H9 (cell line): ENCODE measurements around the gene TPP2. TPM values are rescaled to one million over a fixed set of nuclear protein-coding genes. Genes with fewer than 3 reads are reported as not detected.

Experiments used
- DNase-seq: peaks from one replicate; pipeline ENCODE4 v3.0.0-alpha.2; 2017
- H2AFZ ChIP-seq: one replicate; pipeline ENCODE4 v1.6.1; 2013; ENCODE audit warnings: mild to moderate bottlenecking, low read length, control low read depth, moderate library complexity
- H2AK5ac ChIP-seq: 2 replicates; pipeline ENCODE4 v1.6.1; 2013; ENCODE audit warnings: low read length, control low read depth, mixed read lengths; ENCODE audit not compliant: insufficient read length
- H2BK120ac ChIP-seq: one replicate; pipeline ENCODE4 v1.6.1; 2013; ENCODE audit warnings: low read depth, mild to moderate bottlenecking, low read length, control low read depth, inconsistent platforms; ENCODE audit not compliant: poor library complexity, severe bottlenecking
- H2BK12ac ChIP-seq: 2 replicates; pipeline ENCODE4 v1.6.1; 2013; ENCODE audit warnings: low read length, control low read depth, mixed read lengths, low read depth; ENCODE audit not compliant: insufficient read length
- H2BK15ac ChIP-seq: 2 replicates; pipeline ENCODE4 v1.6.1; 2013; ENCODE audit warnings: low read depth, low read length, control low read depth
- H2BK20ac ChIP-seq: one replicate; pipeline ENCODE4 v1.6.1; 2013; ENCODE audit warnings: low read depth, mild to moderate bottlenecking, low read length, control low read depth, inconsistent platforms; ENCODE audit not compliant: poor library complexity, severe bottlenecking
- H2BK5ac ChIP-seq: 2 replicates; pipeline ENCODE4 v1.6.1; 2013; ENCODE audit warnings: low read length, control low read depth, mixed read lengths; ENCODE audit not compliant: insufficient read length
- H3K14ac ChIP-seq: 2 replicates; pipeline ENCODE4 v1.6.1; 2013; ENCODE audit warnings: low read length, control low read depth; ENCODE audit not compliant: insufficient read depth
- H3K18ac ChIP-seq: 2 replicates; pipeline ENCODE4 v1.6.1; 2013; ENCODE audit warnings: low read depth, mild to moderate bottlenecking, mixed read lengths, low read length, control low read depth; ENCODE audit not compliant: insufficient read length
- H3K23ac ChIP-seq: 2 replicates; pipeline ENCODE4 v1.6.1; 2013; ENCODE audit warnings: low read length, control low read depth, mixed read lengths, low read depth; ENCODE audit not compliant: insufficient read length
- H3K23me2 ChIP-seq: 2 replicates; pipeline ENCODE4 v1.6.1; 2013; ENCODE audit warnings: low read depth, mild to moderate bottlenecking, mixed read lengths, low read length, control low read depth; ENCODE audit not compliant: insufficient read length, poor library complexity, severe bottlenecking
- H3K27ac ChIP-seq: 2 replicates; pipeline ENCODE4 v1.5.1; 2013; ENCODE audit warnings: low read length, control low read depth, mixed read lengths, low read depth; ENCODE audit not compliant: insufficient read length
- H3K27me3 ChIP-seq: 2 replicates; pipeline ENCODE4 v1.6.1; 2013; ENCODE audit warnings: low read length, control low read depth, inconsistent platforms; ENCODE audit not compliant: insufficient read depth
- H3K4ac ChIP-seq: 2 replicates; pipeline ENCODE4 v1.6.1; 2013; ENCODE audit warnings: low read depth, mild to moderate bottlenecking, control low read depth, inconsistent platforms, low read length, moderate library complexity
- H3K4me1 ChIP-seq: 2 replicates; pipeline ENCODE4 v1.6.1; 2013; ENCODE audit warnings: low read length, control low read depth, inconsistent platforms; ENCODE audit not compliant: insufficient read depth
- H3K4me2 ChIP-seq: 2 replicates; pipeline ENCODE4 v1.6.1; 2013; ENCODE audit warnings: low read length, control low read depth, mixed read lengths; ENCODE audit not compliant: insufficient read length, insufficient read depth
- H3K56ac ChIP-seq: 2 replicates; pipeline ENCODE4 v1.6.1; 2013; ENCODE audit warnings: low read depth, mild to moderate bottlenecking, mixed read lengths, low read length, control low read depth; ENCODE audit not compliant: insufficient read length
- H3K79me1 ChIP-seq: 2 replicates; pipeline ENCODE4 v1.6.1; 2013; ENCODE audit warnings: low read depth, mild to moderate bottlenecking, moderate library complexity, low read length, control low read depth, inconsistent platforms; ENCODE audit not compliant: insufficient read depth, poor library complexity, severe bottlenecking
- H3K79me2 ChIP-seq: 2 replicates; pipeline ENCODE4 v1.6.1; 2013; ENCODE audit warnings: low read length, control low read depth, inconsistent platforms; ENCODE audit not compliant: insufficient read depth
- H3K9ac ChIP-seq: 2 replicates; pipeline ENCODE4 v1.6.1; 2013; ENCODE audit warnings: low read length, control low read depth, mixed read lengths; ENCODE audit not compliant: insufficient read length; ENCODE audit errors: extremely low read depth
- H3K9me3 ChIP-seq: one replicate; pipeline ENCODE4 v1.6.1; 2013; ENCODE audit warnings: low read depth, low read length, inconsistent platforms; ENCODE audit not compliant: control insufficient read depth
- H3T11ph ChIP-seq: one replicate; pipeline ENCODE4 v1.6.1; 2013; ENCODE audit warnings: mild to moderate bottlenecking, low read length, control low read depth, inconsistent platforms
- H4K20me1 ChIP-seq: one replicate; pipeline ENCODE4 v1.6.1; 2013; ENCODE audit not compliant: control insufficient read depth, insufficient read length, insufficient read depth
- H4K5ac ChIP-seq: 2 replicates; pipeline ENCODE4 v1.6.1; 2013; ENCODE audit warnings: low read depth, mild to moderate bottlenecking, mixed read lengths, low read length, control low read depth; ENCODE audit not compliant: insufficient read length
- H4K8ac ChIP-seq: replicated peaks from 2 replicates; pipeline ENCODE4 v1.6.1; 2013; ENCODE audit warnings: low read length, control low read depth, mixed read lengths, low read depth; ENCODE audit not compliant: insufficient read length
- H4K91ac ChIP-seq: 2 replicates; pipeline ENCODE4 v1.6.1; 2013; ENCODE audit warnings: low read depth, mild to moderate bottlenecking, moderate library complexity, mixed read lengths, low read length, control low read depth; ENCODE audit not compliant: insufficient read length
- H3K27ac Mint-ChIP-seq, 3 experiments: 2 replicates in 2 of 3; 3 replicates in 1 of 3; pipeline ENCODE4 v1.8.0; 2020 to 2021; ENCODE audit warnings: mixed read lengths in 3 of 3, mild to moderate bottlenecking in 1 of 3, moderate library complexity in 1 of 3
- H3K27me3 Mint-ChIP-seq: 2 replicates; pipeline ENCODE4 v1.8.0; 2021; ENCODE audit warnings: low read depth, mild to moderate bottlenecking, moderate library complexity, mixed read lengths
- H3K36me3 Mint-ChIP-seq, 3 experiments: 2 replicates in 2 of 3; 3 replicates in 1 of 3; pipeline ENCODE4 v1.8.0; 2020 to 2021; ENCODE audit warnings: low read depth in 3 of 3, mixed read lengths in 3 of 3; ENCODE audit not compliant: insufficient read depth in 1 of 3
- H3K4me1 Mint-ChIP-seq, 2 experiments: 2 replicates each; pipeline ENCODE4 v1.8.0; 2020; ENCODE audit warnings: mixed read lengths in 2 of 2
- H3K4me3 Mint-ChIP-seq, 2 experiments: 2 replicates in 1 of 2; 3 replicates in 1 of 2; pipeline ENCODE4 v1.8.0; 2020 to 2021; ENCODE audit warnings: mild to moderate bottlenecking in 2 of 2, mixed read lengths in 2 of 2, moderate library complexity in 1 of 2
- H3K9me3 Mint-ChIP-seq, 2 experiments: 2 replicates in 1 of 2; 3 replicates in 1 of 2; pipeline ENCODE4 v1.8.0; 2020; ENCODE audit warnings: mild to moderate bottlenecking in 2 of 2, mixed read lengths in 2 of 2, moderate library complexity in 1 of 2
- WGBS: extraction: QIAGEN DNeasy Blood & Tissue Kit; methylation state at CpG from one replicate; pipeline ENCODE4 v1.1.7; 2013; ENCODE audit warnings: missing lambda C conversion rate, low lambda C conversion rate, mixed read lengths; ENCODE audit not compliant: insufficient read length; ENCODE audit errors: extremely low coverage; 5-methylcytosine and 5-hydroxymethylcytosine counted together
- total RNA-seq: library from RNA; stranded (reverse); gene quantifications from 2 replicates; pipeline ENCODE4 v1.2.1, GENCODE V29; 2021
- TF ChIP-seq, protein P1 (sequence below): fragments of 200-600 bp; sonication (generic); conservative IDR thresholded peaks from 3 replicates; pipeline ENCODE4 v1.8.0; 2021; ENCODE audit warnings: antibody characterized with exemption, mild to moderate bottlenecking

The TPP2 gene
- total RNA-seq, 1 experiment from 2014 or later, result 63.5 TPM

DNA sequence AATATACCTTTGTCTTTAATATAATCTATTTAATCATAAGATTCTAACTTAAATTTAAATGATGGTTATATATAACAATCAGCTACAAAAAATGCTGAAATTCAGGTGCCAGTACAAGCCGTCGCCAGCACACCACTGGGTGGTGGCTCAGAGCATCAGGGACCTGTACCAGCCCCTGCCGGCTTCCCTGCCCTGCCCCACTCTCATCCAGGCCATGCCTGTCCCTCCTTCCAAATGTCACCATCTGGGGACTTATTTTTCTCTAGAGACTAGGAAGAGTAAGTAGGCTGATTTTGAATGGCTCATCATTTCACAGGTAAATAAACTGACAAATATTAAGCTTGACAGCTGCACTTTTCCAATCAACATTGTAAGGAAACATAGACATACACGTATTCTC is 96.5 kb downstream of the TPP2 start:
- no peaks in the 10 kb centered on the region for H3K27me3 ChIP-seq
- Mint-ChIP-seq H3K27ac (no peak overlapping the region), H3K4me3 (no peak overlapping the region), H3K27me3 (peaks cover 2% of the 10 kb centered on the region; the same call in 1 of the 2 replicates), H3K36me3 (peaks cover 0 to under 1% (median 0%) of the 10 kb centered on the region in 3 experiments; a peak in 2 of 7 replicates), H3K9me3 (peaks cover under 1% of the 10 kb centered on the region in 2 experiments; a peak in 3 of 5 replicates), H3K4me1 (peaks cover 24 to 25% of the 10 kb centered on the region in 2 experiments)
- H3K4me2 ChIP-seq, result no peak overlapping the region
- H2BK15ac ChIP-seq, result no peak overlapping the region
- no peak overlapping the region for H2BK5ac ChIP-seq
- H4K8ac ChIP-seq, result no peak overlapping the region
- H2BK12ac ChIP-seq, result no peak overlapping the region
- no peak overlapping the region for H2AK5ac ChIP-seq
- no peak overlapping the region for H4K5ac ChIP-seq
- no peak overlapping the region for H3K23ac ChIP-seq
- H3K56ac ChIP-seq, result no peak overlapping the region
- no peak overlapping the region for H2BK120ac ChIP-seq
- H2BK20ac ChIP-seq, result no peak overlapping the region
- H3K4me1 ChIP-seq, result peaks cover 4% of the 10 kb centered on the region; the same call in 1 of the 2 replicates
- no peaks in the 10 kb centered on the region for H3K23me2 ChIP-seq
- no peak overlapping the region for H3K18ac ChIP-seq
- H3K79me1 ChIP-seq, result no peaks in the 10 kb centered on the region
- WGBS, result no CpG with 5 or more reads among the region's 4 CpGs
- H3K14ac ChIP-seq, result no peak overlapping the region
- TF ChIP-seq, protein P1, sequence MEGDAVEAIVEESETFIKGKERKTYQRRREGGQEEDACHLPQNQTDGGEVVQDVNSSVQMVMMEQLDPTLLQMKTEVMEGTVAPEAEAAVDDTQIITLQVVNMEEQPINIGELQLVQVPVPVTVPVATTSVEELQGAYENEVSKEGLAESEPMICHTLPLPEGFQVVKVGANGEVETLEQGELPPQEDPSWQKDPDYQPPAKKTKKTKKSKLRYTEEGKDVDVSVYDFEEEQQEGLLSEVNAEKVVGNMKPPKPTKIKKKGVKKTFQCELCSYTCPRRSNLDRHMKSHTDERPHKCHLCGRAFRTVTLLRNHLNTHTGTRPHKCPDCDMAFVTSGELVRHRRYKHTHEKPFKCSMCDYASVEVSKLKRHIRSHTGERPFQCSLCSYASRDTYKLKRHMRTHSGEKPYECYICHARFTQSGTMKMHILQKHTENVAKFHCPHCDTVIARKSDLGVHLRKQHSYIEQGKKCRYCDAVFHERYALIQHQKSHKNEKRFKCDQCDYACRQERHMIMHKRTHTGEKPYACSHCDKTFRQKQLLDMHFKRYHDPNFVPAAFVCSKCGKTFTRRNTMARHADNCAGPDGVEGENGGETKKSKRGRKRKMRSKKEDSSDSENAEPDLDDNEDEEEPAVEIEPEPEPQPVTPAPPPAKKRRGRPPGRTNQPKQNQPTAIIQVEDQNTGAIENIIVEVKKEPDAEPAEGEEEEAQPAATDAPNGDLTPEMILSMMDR, result no peak
- H3K79me2 ChIP-seq, result no peaks in the 10 kb centered on the region
- H3K4ac ChIP-seq, result no peak overlapping the region
- no peak overlapping the region for H3K9ac ChIP-seq
- H3T11ph ChIP-seq, result no peak overlapping the region
- no peak for DNase-seq
- no peaks in the 10 kb centered on the region for H4K20me1 ChIP-seq
- H3K9me3 ChIP-seq, result no peaks in the 10 kb centered on the region
- H4K91ac ChIP-seq, result no peak overlapping the region
- no peak overlapping the region for H3K27ac ChIP-seq
- H2AFZ ChIP-seq, result no peak overlapping the region
